ENCODE measurements around the gene RBM23.

The RBM23 gene

GRCh38 chr14:22910916-22911315, 8.0 kb downstream of the RBM23 start:
- Histone ChIP-seq H2AK5ac (ENCODE audit: low read depth, low read length) (no peak overlapping the region), H4K91ac (ENCODE audit: low read depth, low read length, poor library complexity) (no peak overlapping the region), H3K36me3 (replicated peaks in 1 of 2; ENCODE audit: control insufficient read depth in 2 of 2, insufficient read depth in 2 of 2, low read length in 2 of 2) (peaks cover 9 to 84% of the 10 kb centered on the region in 2 donors), H3K4me2 (ENCODE audit: insufficient read depth, low read length, poor library complexity, severe bottlenecking) (no peak overlapping the region), H2AFZ (ENCODE audit: low read length) (no peak overlapping the region), H2BK15ac (ENCODE audit: low read length) (no peak overlapping the region), H2BK12ac (ENCODE audit: low read length) (no peak overlapping the region), H3K4ac (ENCODE audit: low read length) (no peak overlapping the region), H2BK5ac (ENCODE audit: low read length) (no peak overlapping the region), H3K14ac (ENCODE audit: low read length) (no peak overlapping the region), H3K23ac (ENCODE audit: low read depth, low read length, poor library complexity) (no peak overlapping the region), H3K9ac (ENCODE audit: low read depth, low read length, poor library complexity) (no peak overlapping the region), H4K8ac (ENCODE audit: low read depth, low read length) (no peak overlapping the region), H3K4me3 (ENCODE audit: low read length in 2 of 2) (no peak overlapping the region), H3K27ac (replicated peaks; ENCODE audit: low read length) (no peak overlapping the region), H2BK120ac (ENCODE audit: low read depth, low read length) (no peak overlapping the region), H3K9me3 (replicated peaks in 1 of 2; ENCODE audit: control insufficient read depth in 2 of 2, insufficient read depth in 1 of 2, low read depth in 1 of 2, low read length in 2 of 2) (no peaks in the 10 kb centered on the region), H3K27me3 (ENCODE audit: control insufficient read depth in 3 of 3, insufficient read depth in 3 of 3, low read depth in 1 of 3, low read length in 3 of 3) (no peaks in the 10 kb centered on the region), H3K4me1 (ENCODE audit: control insufficient read depth in 2 of 2, insufficient read depth in 1 of 2, low read depth in 1 of 2, low read length in 2 of 2) (no peaks in the 10 kb centered on the region), H3K18ac (ENCODE audit: low read length) (no peak overlapping the region), H3K79me1 (ENCODE audit: low read depth, low read length) (peaks cover under 1% of the 10 kb centered on the region)
- no peak for DNase-seq (ENCODE audit: low spot score)
- WGBS, 2 donors (ENCODE audit: extremely low coverage in 2 of 2, insufficient read length in 2 of 2, insufficient replicate concordance in 1 of 2) = no CpG with 5 or more reads among the region's 5 CpGs

GRCh38 chr14:22908601-22909000, 10.3 kb downstream of the RBM23 start:
- no peak for DNase-seq (ENCODE audit: low spot score)
- no peaks in the 10 kb centered on the region for H3K79me1 ChIP-seq (ENCODE audit: low read depth, low read length)
- no peak overlapping the region for H2BK15ac ChIP-seq (ENCODE audit: low read length)
- no peak overlapping the region for H3K9ac ChIP-seq (ENCODE audit: low read depth, low read length, poor library complexity)
- H3K36me3 ChIP-seq (replicated peaks in 1 of 2; ENCODE audit: control insufficient read depth in 2 of 2, insufficient read depth in 2 of 2, low read length in 2 of 2) = peaks cover 27 to 92% of the 10 kb centered on the region in 2 donors
- H2BK12ac ChIP-seq (ENCODE audit: low read length) = no peak overlapping the region
- H3K9me3 ChIP-seq (replicated peaks in 1 of 2; ENCODE audit: control insufficient read depth in 2 of 2, insufficient read depth in 1 of 2, low read depth in 1 of 2, low read length in 2 of 2) = no peaks in the 10 kb centered on the region
- H3K4me3 ChIP-seq (ENCODE audit: low read length in 2 of 2) = no peak overlapping the region
- no peak overlapping the region for H2AFZ ChIP-seq (ENCODE audit: low read length)
- H3K18ac ChIP-seq (ENCODE audit: low read length) = no peak overlapping the region
- no peak overlapping the region for H2AK5ac ChIP-seq (ENCODE audit: low read depth, low read length)
- no peak overlapping the region for H2BK120ac ChIP-seq (ENCODE audit: low read depth, low read length)
- no peak overlapping the region for H3K23ac ChIP-seq (ENCODE audit: low read depth, low read length, poor library complexity)
- H4K8ac ChIP-seq (ENCODE audit: low read depth, low read length) = no peak overlapping the region
- no peak overlapping the region for H3K4me2 ChIP-seq (ENCODE audit: insufficient read depth, low read length, poor library complexity, severe bottlenecking)
- H3K27me3 ChIP-seq (ENCODE audit: control insufficient read depth in 3 of 3, insufficient read depth in 3 of 3, low read depth in 1 of 3, low read length in 3 of 3) = no peaks in the 10 kb centered on the region
- no peak overlapping the region for H3K4ac ChIP-seq (ENCODE audit: low read length)
- no peak overlapping the region for H3K14ac ChIP-seq (ENCODE audit: low read length)
- no peak overlapping the region for H2BK5ac ChIP-seq (ENCODE audit: low read length)
- WGBS, 2 donors (ENCODE audit: extremely low coverage in 2 of 2, insufficient read length in 2 of 2, insufficient replicate concordance in 1 of 2) = no CpG with 5 or more reads among the region's 8 CpGs
- H3K27ac ChIP-seq (replicated peaks; ENCODE audit: low read length) = no peak overlapping the region
- H3K4me1 ChIP-seq (ENCODE audit: control insufficient read depth in 2 of 2, insufficient read depth in 1 of 2, low read depth in 1 of 2, low read length in 2 of 2) = no peaks in the 10 kb centered on the region
- no peak overlapping the region for H4K91ac ChIP-seq (ENCODE audit: low read depth, low read length, poor library complexity)

GRCh38 chr14:22907429-22907828, 11.5 kb downstream of the RBM23 start:
- no peak overlapping the region for H4K8ac ChIP-seq (ENCODE audit: low read depth, low read length)
- no peak overlapping the region for H3K9ac ChIP-seq (ENCODE audit: low read depth, low read length, poor library complexity)
- H2BK12ac ChIP-seq (ENCODE audit: low read length) = no peak overlapping the region
- no peak for DNase-seq (ENCODE audit: low spot score)
- no peak overlapping the region for H3K27ac ChIP-seq (replicated peaks; ENCODE audit: low read length)
- H3K4me1 ChIP-seq (ENCODE audit: control insufficient read depth in 2 of 2, insufficient read depth in 1 of 2, low read depth in 1 of 2, low read length in 2 of 2) = no peaks in the 10 kb centered on the region
- no peaks in the 10 kb centered on the region for H3K9me3 ChIP-seq (replicated peaks in 1 of 2; ENCODE audit: control insufficient read depth in 2 of 2, insufficient read depth in 1 of 2, low read depth in 1 of 2, low read length in 2 of 2)
- no peak overlapping the region for H3K23ac ChIP-seq (ENCODE audit: low read depth, low read length, poor library complexity)
- H2AFZ ChIP-seq (ENCODE audit: low read length) = no peak overlapping the region
- no peak overlapping the region for H2AK5ac ChIP-seq (ENCODE audit: low read depth, low read length)
- H3K18ac ChIP-seq (ENCODE audit: low read length) = no peak overlapping the region
- H3K4me3 ChIP-seq (ENCODE audit: low read length in 2 of 2) = no peak overlapping the region
- no peaks in the 10 kb centered on the region for H3K79me1 ChIP-seq (ENCODE audit: low read depth, low read length)
- no peak overlapping the region for H4K91ac ChIP-seq (ENCODE audit: low read depth, low read length, poor library complexity)
- WGBS, 2 donors (ENCODE audit: extremely low coverage in 2 of 2, insufficient read length in 2 of 2, insufficient replicate concordance in 1 of 2) = no CpG with 5 or more reads among the region's 3 CpGs
- H3K14ac ChIP-seq (ENCODE audit: low read length) = no peak overlapping the region
- H3K27me3 ChIP-seq (ENCODE audit: control insufficient read depth in 3 of 3, insufficient read depth in 3 of 3, low read depth in 1 of 3, low read length in 3 of 3) = no peaks in the 10 kb centered on the region
- H2BK5ac ChIP-seq (ENCODE audit: low read length) = no peak overlapping the region
- H3K4me2 ChIP-seq (ENCODE audit: insufficient read depth, low read length, poor library complexity, severe bottlenecking) = no peak overlapping the region
- H2BK120ac ChIP-seq (ENCODE audit: low read depth, low read length) = no peak overlapping the region
- no peak overlapping the region for H3K4ac ChIP-seq (ENCODE audit: low read length)
- no peak overlapping the region for H2BK15ac ChIP-seq (ENCODE audit: low read length)
- peaks cover 34 to 97% of the 10 kb centered on the region in 2 donors for H3K36me3 ChIP-seq (replicated peaks in 1 of 2; ENCODE audit: control insufficient read depth in 2 of 2, insufficient read depth in 2 of 2, low read length in 2 of 2)

GRCh38 chr14:22906073-22906472, 12.9 kb downstream of the RBM23 start:
- DNase-seq (ENCODE audit: low spot score) = no peak
- no peaks in the 10 kb centered on the region for H3K4me1 ChIP-seq (ENCODE audit: control insufficient read depth in 2 of 2, insufficient read depth in 1 of 2, low read depth in 1 of 2, low read length in 2 of 2)

More at GRCh38 chr14:22906073-22906472, 12.9 kb downstream of the RBM23 start:
- Histone ChIP-seq H3K36me3 (replicated peaks in 1 of 2; ENCODE audit: control insufficient read depth in 2 of 2, insufficient read depth in 2 of 2, low read length in 2 of 2) (peaks cover 46 to 98% of the 10 kb centered on the region in 2 donors), H3K4ac (ENCODE audit: low read length) (no peak overlapping the region), H3K14ac (ENCODE audit: low read length) (no peak overlapping the region), H3K27ac (replicated peaks; ENCODE audit: low read length) (no peak overlapping the region), H2AFZ (ENCODE audit: low read length) (no peak overlapping the region), H4K8ac (ENCODE audit: low read depth, low read length) (no peak overlapping the region), H3K79me1 (ENCODE audit: low read depth, low read length) (no peaks in the 10 kb centered on the region), H3K4me3 (ENCODE audit: low read length in 2 of 2) (no peak overlapping the region), H2BK15ac (ENCODE audit: low read length) (no peak overlapping the region), H2AK5ac (ENCODE audit: low read depth, low read length) (no peak overlapping the region), H3K18ac (ENCODE audit: low read length) (no peak overlapping the region), H2BK5ac (ENCODE audit: low read length) (no peak overlapping the region), H2BK12ac (ENCODE audit: low read length) (no peak overlapping the region), H3K9ac (ENCODE audit: low read depth, low read length, poor library complexity) (no peak overlapping the region), H3K27me3 (ENCODE audit: control insufficient read depth in 3 of 3, insufficient read depth in 3 of 3, low read depth in 1 of 3, low read length in 3 of 3) (no peaks in the 10 kb centered on the region), H3K23ac (ENCODE audit: low read depth, low read length, poor library complexity) (no peak overlapping the region), H3K4me2 (ENCODE audit: insufficient read depth, low read length, poor library complexity, severe bottlenecking) (no peak overlapping the region), H3K9me3 (replicated peaks in 1 of 2; ENCODE audit: control insufficient read depth in 2 of 2, insufficient read depth in 1 of 2, low read depth in 1 of 2, low read length in 2 of 2) (no peaks in the 10 kb centered on the region), H2BK120ac (ENCODE audit: low read depth, low read length) (no peak overlapping the region), H4K91ac (ENCODE audit: low read depth, low read length, poor library complexity) (no peak overlapping the region)
- WGBS, 2 donors (ENCODE audit: extremely low coverage in 2 of 2, insufficient read length in 2 of 2, insufficient replicate concordance in 1 of 2) = no CpG with 5 or more reads among the region's 20 CpGs
